Thoracic aorta (tissue), 2 donors: ENCODE results near the gene CLSTN2. TPM values are rescaled to one million over a fixed set of nuclear protein-coding genes. Genes with fewer than 3 reads are reported as not detected.

ENCODE experiments used
- ATAC-seq: fragments of 150-250 bp; one replicate; pipeline ENCODE4 v1.8.0; 2017; ENCODE audit warnings: low read depth; ENCODE audit not compliant: insufficient number of reproducible peaks, low FRiP score
- DNase-seq: peaks from one replicate; pipeline ENCODE4 v3.0.0-alpha.2; 2020; ENCODE audit warnings: low spot score
- H3K27ac ChIP-seq, 2 donors: fragments of 200-600 bp; sonication (generic); 1 replicate in 1 of 2; 2 replicates in 1 of 2; pipeline ENCODE4 v1.5.1; 2016; ENCODE audit warnings: mild to moderate bottlenecking in 2 of 2, moderate library complexity in 2 of 2
- H3K27me3 ChIP-seq: fragments of 200-600 bp; sonication (generic); replicated peaks from 2 replicates; pipeline ENCODE4 v1.6.0; 2016; ENCODE audit warnings: mild to moderate bottlenecking; ENCODE audit not compliant: insufficient read depth
- H3K36me3 ChIP-seq: fragments of 200-600 bp; sonication (generic); one replicate; pipeline ENCODE4 v1.5.1; 2016
- H3K4me1 ChIP-seq, 2 donors: fragments of 200-600 bp; sonication (generic); 1 replicate in 1 of 2; 2 replicates in 1 of 2; pipeline versions ENCODE4 v1.5.1 to v1.6.0; 2016; ENCODE audit warnings: low read depth in 2 of 2, mild to moderate bottlenecking in 1 of 2; ENCODE audit not compliant: control insufficient read depth in 1 of 2
- H3K4me3 ChIP-seq: fragments of 200-600 bp; sonication (generic); 2 replicates; pipeline ENCODE4 v1.5.1; 2016; ENCODE audit warnings: mild to moderate bottlenecking
- H3K9me3 ChIP-seq: fragments of 200-600 bp; sonication (generic); 2 replicates; pipeline ENCODE4 v1.5.1; 2016
- CTCF ChIP-seq: fragments of 200-600 bp; sonication (generic); IDR thresholded peaks from one replicate; pipeline ENCODE4 v1.5.1; 2019; ENCODE audit warnings: antibody characterized with exemption
- total RNA-seq, 2 donors: library from RNA; depleted of rRNA; stranded (reverse); fragments of >200 nt; gene quantifications; one replicate each; pipeline versions ENCODE4 v1.1.0 to v1.2.3, GENCODE V29; 2016

The CLSTN2 gene
- total RNA-seq, 2 donors from 2014 or later, result 7.6 to 15.7 TPM

DNA sequence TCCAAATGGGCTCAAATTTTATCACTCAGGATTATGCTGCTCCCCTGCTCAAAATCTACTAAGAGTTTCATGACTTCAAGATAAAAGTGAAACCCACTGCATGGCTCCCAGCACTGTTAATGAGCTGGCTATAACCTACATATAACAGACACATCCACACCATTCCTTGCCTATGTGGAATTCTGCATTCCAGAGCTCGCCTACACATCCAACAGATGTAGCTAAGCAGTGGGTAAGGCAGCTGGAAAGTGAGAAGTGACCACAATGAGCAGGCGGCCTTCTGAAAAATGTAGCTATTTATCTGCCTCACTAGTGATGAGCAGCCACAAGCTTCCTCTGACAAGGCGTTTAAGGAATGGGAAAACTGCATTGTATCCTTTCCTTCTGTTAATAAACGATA, 650.8 kb downstream of the CLSTN2 start:
- ATAC-seq (no peak), DNase-seq (no peak)
- H3K36me3 ChIP-seq, result no peaks in the 10 kb centered on the region
- H3K9me3 ChIP-seq, result no peaks in the 10 kb centered on the region
- no peak for TF ChIP-seq CTCF
- H3K4me1 ChIP-seq, result no peaks in the 10 kb centered on the region
- H3K27me3 ChIP-seq, result no peaks in the 10 kb centered on the region
- no peak overlapping the region for H3K4me3 ChIP-seq
- no peak overlapping the region for H3K27ac ChIP-seq

DNA sequence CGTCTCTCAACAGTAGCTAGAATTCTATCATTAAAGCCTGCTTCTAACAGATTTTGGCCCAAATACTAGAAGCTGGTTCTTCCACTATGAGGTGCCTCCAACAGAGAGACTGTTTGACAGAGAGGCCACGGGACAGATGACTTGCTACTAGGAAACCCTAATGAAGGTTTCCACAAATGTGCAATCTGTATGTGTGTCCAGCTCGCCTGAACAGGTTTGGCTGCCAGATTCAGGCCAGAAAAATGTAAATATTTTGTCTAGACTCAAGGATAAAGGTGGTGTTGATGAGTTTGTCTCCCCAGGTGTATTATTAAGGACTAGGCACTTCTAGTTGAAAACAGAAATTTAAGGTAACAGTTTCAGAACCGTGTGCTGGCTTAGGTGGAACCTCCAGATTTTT, 651.3 kb downstream of the CLSTN2 start:
- DNase-seq (no peak), ATAC-seq (no peak)
- Histone ChIP-seq H3K4me3 (no peak overlapping the region), H3K27ac (no peak overlapping the region), H3K4me1 (no peaks in the 10 kb centered on the region), H3K36me3 (no peaks in the 10 kb centered on the region), H3K9me3 (no peaks in the 10 kb centered on the region), H3K27me3 (no peaks in the 10 kb centered on the region)
- no peak for TF ChIP-seq CTCF

- DNase-seq (no peak), ATAC-seq (no peak)
- Histone ChIP-seq H3K4me3 (no peak overlapping the region), H3K27ac (no peak overlapping the region), H3K4me1 (no peaks in the 10 kb centered on the region), H3K9me3 (no peaks in the 10 kb centered on the region), H3K27me3 (no peaks in the 10 kb centered on the region), H3K36me3 (no peaks in the 10 kb centered on the region)
- no peak for TF ChIP-seq CTCF
Observed at GRCh38 chr3:140588558-140588957, 653.6 kb downstream of the CLSTN2 start.

GRCh38 chr3:140593766-140594165, 658.8 kb downstream of the CLSTN2 start:
- Histone ChIP-seq H3K9me3 (no peaks in the 10 kb centered on the region), H3K27ac (no peak overlapping the region)

DNA sequence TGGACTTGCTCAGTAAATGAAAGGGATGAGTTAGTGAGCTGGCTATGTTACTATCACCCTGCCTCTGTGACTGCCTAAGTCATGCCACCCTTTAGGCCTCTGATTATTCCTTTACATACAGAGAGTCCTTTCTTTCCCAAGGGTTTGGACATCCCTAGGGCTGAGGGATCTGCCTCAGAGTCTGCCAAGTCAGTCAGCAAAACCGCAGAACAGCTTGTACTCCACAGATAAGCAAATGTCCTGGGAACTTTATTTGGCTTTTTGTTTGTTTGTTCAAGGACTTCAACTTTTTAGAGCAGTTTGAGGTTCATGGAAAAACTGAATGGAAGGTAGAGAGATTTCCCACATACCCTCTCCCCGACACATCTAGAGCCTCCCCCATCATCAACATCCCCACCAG, 660.3 kb downstream of the CLSTN2 start:
- DNase-seq (no peak), ATAC-seq (no peak)
- no peak overlapping the region for H3K27ac ChIP-seq
- no peaks in the 10 kb centered on the region for H3K9me3 ChIP-seq
- no peaks in the 10 kb centered on the region for H3K36me3 ChIP-seq
- no peaks in the 10 kb centered on the region for H3K27me3 ChIP-seq
- no peak overlapping the region for H3K4me3 ChIP-seq
- no peak for TF ChIP-seq CTCF
- no peaks in the 10 kb centered on the region for H3K4me1 ChIP-seq

More at GRCh38 chr3:140593766-140594165, 658.8 kb downstream of the CLSTN2 start:
- no peak for ATAC-seq
- no peaks in the 10 kb centered on the region for H3K4me1 ChIP-seq
- H3K4me3 ChIP-seq, result no peak overlapping the region
- H3K36me3 ChIP-seq, result no peaks in the 10 kb centered on the region
- DNase-seq, result no peak
- H3K27me3 ChIP-seq, result no peaks in the 10 kb centered on the region
- TF ChIP-seq CTCF, result no peak
